ENCODE measurements around the gene MRPL28.

Gene MRPL28

GRCh38 chr16:374616-374926 lies 4.2 kb upstream of the MRPL28 start:
- no peak for TF ChIP-seq CTCF (IDR thresholded peaks at IDR 0.05; ENCODE audit: low read depth, low read length)
- Histone ChIP-seq H3K4me1 (peaks cover 15% of the 10 kb centered on the region), H3K4me3 (ENCODE audit: low read depth, low read length) (no peak overlapping the region), H3K27me3 (no peaks in the 10 kb centered on the region), H3K9me3 (no peaks in the 10 kb centered on the region), H3K36me3 (peaks cover 5% of the 10 kb centered on the region)
- DNase-seq = no peak

DNA sequence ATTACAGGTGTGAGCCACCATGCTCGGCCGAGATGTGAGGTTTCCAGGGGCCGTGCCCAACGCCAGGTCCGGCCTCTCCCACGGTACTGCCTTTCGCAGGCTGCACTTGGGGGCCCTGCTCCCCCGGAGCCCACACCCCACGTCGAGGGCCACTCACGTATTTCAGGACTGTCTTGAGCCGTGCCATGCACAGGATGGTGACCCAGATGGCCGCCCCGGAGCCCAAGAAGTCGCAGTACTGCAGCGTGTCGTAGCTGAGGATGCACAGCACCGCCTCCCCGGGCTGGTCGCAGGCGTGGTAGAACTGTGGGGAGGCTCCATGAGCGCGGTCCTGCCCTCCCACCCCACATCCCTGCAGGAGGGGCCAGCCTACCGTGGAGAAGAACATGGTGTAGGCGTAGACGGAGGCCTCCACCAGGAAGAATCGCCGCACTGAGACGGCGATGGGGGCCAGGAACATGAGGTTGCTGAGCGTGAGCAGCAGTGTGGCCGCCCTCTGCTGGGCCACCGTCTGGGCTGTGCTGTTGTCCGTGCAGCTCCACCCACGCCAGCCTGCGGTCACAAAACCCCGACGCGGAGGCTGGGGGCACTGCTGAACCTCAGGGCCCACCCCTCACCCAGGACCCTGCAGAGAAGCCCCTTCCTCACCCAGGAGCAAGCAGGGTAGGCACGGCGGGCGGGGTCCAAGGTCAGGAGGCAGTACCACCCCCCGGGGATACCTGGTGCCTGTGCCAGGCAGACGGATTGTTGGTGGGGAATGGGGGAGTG lies 3.7 kb upstream of the MRPL28 start:
- Histone ChIP-seq H3K4me1 (peaks cover 15% of the 10 kb centered on the region), H3K27me3 (no peaks in the 10 kb centered on the region), H3K36me3 (peaks cover 8% of the 10 kb centered on the region), H3K4me3 (ENCODE audit: low read depth, low read length) (no peak overlapping the region), H3K9me3 (no peaks in the 10 kb centered on the region)
- no peak for TF ChIP-seq CTCF (IDR thresholded peaks at IDR 0.05; ENCODE audit: low read depth, low read length)
- DNase-seq = no peak

GRCh38 chr16:373020-373598 lies 2.8 kb upstream of the MRPL28 start:
- no peaks in the 10 kb centered on the region for H3K27me3 ChIP-seq
- H3K9me3 ChIP-seq = no peaks in the 10 kb centered on the region
- no peak overlapping the region for H3K4me3 ChIP-seq (ENCODE audit: low read depth, low read length)
- no peak for DNase-seq
- peaks cover 15% of the 10 kb centered on the region for H3K4me1 ChIP-seq
- H3K36me3 ChIP-seq = peaks cover 17% of the 10 kb centered on the region
- TF ChIP-seq CTCF (IDR thresholded peaks at IDR 0.05; ENCODE audit: low read depth, low read length) = no peak

DNA sequence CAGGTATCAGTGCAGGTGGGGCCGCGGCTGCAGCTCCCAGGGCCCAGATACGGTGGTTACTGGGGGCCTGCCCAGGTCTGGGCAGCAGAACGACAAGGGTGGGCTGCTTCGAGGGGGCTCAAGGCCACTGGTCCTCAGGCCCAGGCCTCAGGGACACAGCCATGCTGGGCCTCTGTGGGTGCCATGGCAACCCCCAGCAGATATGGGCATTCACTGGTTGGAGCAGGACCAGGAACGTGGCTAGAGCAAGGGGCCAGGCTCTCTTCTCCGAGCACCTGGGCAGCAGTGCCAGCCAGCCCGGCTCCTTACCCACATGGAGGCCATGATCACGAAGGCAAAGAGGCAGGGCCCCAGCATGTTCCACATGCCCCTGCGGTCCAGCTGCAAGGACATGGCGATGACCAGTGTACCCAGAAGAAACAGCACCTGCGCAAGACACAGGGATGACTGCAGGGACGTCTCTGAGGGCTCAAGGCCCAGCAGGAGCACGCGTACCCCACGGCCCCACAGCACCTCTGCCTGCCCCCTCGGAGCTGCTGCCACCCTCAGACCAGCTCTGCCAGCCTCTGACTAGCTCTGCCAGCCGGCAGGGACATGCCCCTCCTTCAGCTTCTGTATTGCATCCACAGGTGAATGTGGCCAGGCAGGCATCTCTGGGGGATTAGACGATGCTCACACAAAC lies 2.1 kb upstream of the MRPL28 start:
- peak; percentile 18 for DNase-seq
- Histone ChIP-seq H3K9me3 (no peaks in the 10 kb centered on the region), H3K36me3 (peaks cover 21% of the 10 kb centered on the region), H3K27me3 (no peaks in the 10 kb centered on the region), H3K4me1 (peaks cover 15% of the 10 kb centered on the region), H3K4me3 (ENCODE audit: low read depth, low read length) (no peak overlapping the region)
- TF ChIP-seq CTCF (IDR thresholded peaks at IDR 0.05; ENCODE audit: low read depth, low read length) = no peak

DNA sequence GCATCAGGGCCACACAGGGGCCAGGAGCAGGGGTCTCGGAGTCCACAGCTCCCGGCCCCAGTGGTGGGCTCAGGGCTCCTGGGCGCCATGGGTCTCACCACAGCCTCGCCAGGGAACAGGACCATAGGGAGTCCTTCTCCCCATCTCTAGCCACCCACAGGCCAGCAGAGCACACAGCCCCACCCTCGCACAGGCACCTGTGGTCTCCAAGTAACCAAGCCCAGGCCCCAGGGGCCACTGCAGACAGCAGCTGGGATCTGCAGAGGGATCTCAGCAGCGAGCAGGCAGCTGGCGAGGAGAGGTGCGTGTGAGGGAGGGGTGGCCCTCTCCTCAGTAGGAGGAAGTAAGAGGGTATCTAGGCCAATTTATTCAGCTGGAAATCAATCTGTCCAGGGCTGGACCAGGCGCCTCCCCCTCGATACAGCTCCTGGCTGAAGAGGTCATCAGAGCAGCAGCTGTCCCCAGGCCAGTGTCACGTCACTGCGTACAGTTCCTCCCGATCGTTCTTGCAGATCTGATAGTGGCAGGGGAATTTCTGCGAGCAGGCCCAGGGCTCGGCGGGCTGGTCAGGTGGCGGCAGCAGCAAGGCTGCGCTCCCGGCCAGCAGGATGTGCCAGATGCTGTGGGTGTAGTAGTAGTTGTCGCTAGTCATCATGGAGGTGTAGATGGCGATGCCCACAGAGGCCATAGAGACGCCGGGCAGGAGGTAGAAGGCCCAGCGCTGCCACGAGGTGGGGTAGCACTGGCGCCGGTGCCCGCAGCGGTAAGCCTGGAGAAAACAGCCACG lies 1.4 kb upstream of the MRPL28 start:
- Histone ChIP-seq H3K4me1 (peaks cover 15% of the 10 kb centered on the region), H3K36me3 (peaks cover 25% of the 10 kb centered on the region), H3K4me3 (ENCODE audit: low read depth, low read length) (no peak overlapping the region), H3K9me3 (no peaks in the 10 kb centered on the region), H3K27me3 (no peaks in the 10 kb centered on the region)
- peak; percentile 68 for DNase-seq
- TF ChIP-seq CTCF (IDR thresholded peaks at IDR 0.05; ENCODE audit: low read depth, low read length) = no peak

All from BE2C (cell line).